Subcutaneous adipose tissue (tissue), 4 donors: Measurements from ENCODE around the gene TBC1D22B. TPM values are rescaled to one million over a fixed set of nuclear protein-coding genes. Genes with fewer than 3 reads are reported as not detected.

Experiments used
- CTCF ChIP-seq: fragments of 450-650 bp; IDR thresholded peaks from one replicate; pipeline ENCODE4 v1.5.1; 2016; ENCODE audit warnings: low read depth, mild to moderate bottlenecking, control low read depth, antibody characterized with exemption, moderate library complexity
- total RNA-seq, 4 donors: library from RNA; depleted of rRNA; stranded (reverse); fragments of >200 nt; gene quantifications; one replicate each; pipeline ENCODE4 v1.1.0, GENCODE V29; 2016

TBC1D22B gene
- total RNA-seq, 4 donors from 2014 or later = 4.8 to 5.5 (median 5.2) TPM

- no peak for TF ChIP-seq CTCF
Observed at GRCh38 chr6:37272834-37273566, 15.4 kb downstream of the TBC1D22B start.

- TF ChIP-seq CTCF = no peak
Observed at GRCh38 chr6:37273690-37274089, 16.1 kb downstream of the TBC1D22B start.

GRCh38 chr6:37275350-37275749 is 17.8 kb downstream of the TBC1D22B start:
- no peak for TF ChIP-seq CTCF

- TF ChIP-seq CTCF = no peak
Observed at GRCh38 chr6:37277001-37277409, 19.4 kb downstream of the TBC1D22B start.

GRCh38 chr6:37279366-37280134 is 22.0 kb downstream of the TBC1D22B start:
- TF ChIP-seq CTCF = no peak

GRCh38 chr6:37280162-37280887 is 22.8 kb downstream of the TBC1D22B start:
- TF ChIP-seq CTCF = no peak

GRCh38 chr6:37282371-37282770 is 24.8 kb downstream of the TBC1D22B start:
- TF ChIP-seq CTCF = no peak
